Activated effector memory CD4-positive, alpha-beta T cell treated with anti-CD3 and anti-CD28 coated beads, Interleukin-2, amount 50 U/mL, for 16 hours (primary cell): ENCODE data around the gene RAB10.
A peak's percentile ranks its signal among the peaks of the same experiment; 100 is the strongest.
"Not testable (repeated sequence)": the region's sequence is repeated elsewhere in the genome, so short reads cannot be mapped to it uniquely, and the experiment has no call there.

ENCODE experiments used
- DNase-seq: peaks from one replicate; pipeline ENCODE4 v3.0.0-alpha.2; 2020

Gene RAB10

GRCh38 chr2:26033818-26034636 is at the start of gene RAB10:
RAB10 (plus strand) TSS chr2:26034084; CDS start chr2:26034609, 525 bp downstream.
- DNase-seq: peak; percentile 100

- no peak for DNase-seq
These were observed 45.8 kb upstream of the RAB10 start for GRCh38 chr2:25988134-25988533.

- DNase-seq: no peak
These were observed 44.7 kb upstream of the RAB10 start for GRCh38 chr2:25989154-25989553.

GRCh38 chr2:25991965-25992364 is 41.9 kb upstream of the RAB10 start:
- DNase-seq: no peak

- no peak for DNase-seq
These were observed 41.3 kb upstream of the RAB10 start for GRCh38 chr2:25992556-25992955.

- no peak for DNase-seq
These were observed 40.8 kb upstream of the RAB10 start for GRCh38 chr2:25993049-25993448.

GRCh38 chr2:25994509-25994908 is 39.4 kb upstream of the RAB10 start:
- no peak for DNase-seq

GRCh38 chr2:25996844-25997243 is 37.0 kb upstream of the RAB10 start:
- no peak for DNase-seq

GRCh38 chr2:25998816-25999383 is 35.0 kb upstream of the RAB10 start:
- not testable (repeated sequence) for DNase-seq

- DNase-seq: not testable (repeated sequence)
These were observed 34.5 kb upstream of the RAB10 start for GRCh38 chr2:25999406-25999805.

- DNase-seq: no peak
These were observed 33.3 kb upstream of the RAB10 start for GRCh38 chr2:26000561-26001082.

GRCh38 chr2:26001743-26002351 is 32.0 kb upstream of the RAB10 start:
- no peak for DNase-seq

- no peak for DNase-seq
These were observed 31.1 kb upstream of the RAB10 start for GRCh38 chr2:26002632-26003310.

GRCh38 chr2:26008095-26008494 is 25.8 kb upstream of the RAB10 start:
- no peak for DNase-seq

GRCh38 chr2:26008851-26009566 is 24.9 kb upstream of the RAB10 start:
- DNase-seq: no peak

GRCh38 chr2:26009567-26009963 is 24.3 kb upstream of the RAB10 start:
- no peak for DNase-seq

- no peak for DNase-seq
These were observed 22.9 kb upstream of the RAB10 start for GRCh38 chr2:26010943-26011342.

- DNase-seq: no peak
These were observed 22.3 kb upstream of the RAB10 start for GRCh38 chr2:26011609-26011989.

- no peak for DNase-seq
These were observed 21.7 kb upstream of the RAB10 start for GRCh38 chr2:26011990-26012856.

- no peak for DNase-seq
These were observed 20.2 kb upstream of the RAB10 start for GRCh38 chr2:26013668-26014067.

- peak; percentile 31 for DNase-seq
These were observed 17.7 kb upstream of the RAB10 start for GRCh38 chr2:26016012-26016705.
